Body of pancreas (tissue), 4 donors: ENCODE data around the gene LIPC. TPM values are rescaled to one million over a fixed set of nuclear protein-coding genes. Genes with fewer than 3 reads are reported as not detected.

Experiments
- ATAC-seq: fragments of 150-250 bp; one replicate; pipeline ENCODE4 v1.9.1; 2016
- DNase-seq, 4 donors: peaks; one replicate each; pipeline ENCODE4 v3.0.0-alpha.2; 2019
- H3K27ac ChIP-seq, 4 donors: fragments of 200-600 bp; sonication (generic); 1 replicate in 3 of 4; 2 replicates in 1 of 4; pipeline versions ENCODE4 v1.5.1 to v1.6.1; 2016 to 2019; ENCODE audit warnings: mild to moderate bottlenecking in 1 of 4, mixed read lengths in 1 of 4, moderate library complexity in 1 of 4
- H3K27me3 ChIP-seq, 2 donors: fragments of 200-600 bp; sonication (generic); one replicate each; pipeline ENCODE4 v1.6.0; 2016; ENCODE audit warnings: mild to moderate bottlenecking in 1 of 2
- H3K36me3 ChIP-seq, 2 donors: fragments of 200-600 bp; sonication (generic); replicated peaks in 1 of 2; 2 replicates each; pipeline ENCODE4 v1.5.1; 2016; ENCODE audit warnings: low read depth in 2 of 2; ENCODE audit not compliant: insufficient read depth in 1 of 2
- H3K4me1 ChIP-seq: fragments of 200-600 bp; sonication (generic); one replicate; pipeline ENCODE4 v1.6.0; 2016
- H3K4me3 ChIP-seq, 2 donors: fragments of 200-600 bp; sonication (generic); 1 replicate in 1 of 2; 2 replicates in 1 of 2; pipeline ENCODE4 v1.5.1; 2016 to 2019
- H3K9me3 ChIP-seq, 3 donors: fragments of 200-600 bp; sonication (generic); 1 replicate in 2 of 3; 2 replicates in 1 of 3; pipeline ENCODE4 v1.5.1; 2016
- POLR2A ChIP-seq, 3 donors: fragments of 450-650 bp; IDR thresholded peaks; one replicate each; pipeline ENCODE4 v1.6.1; 2016; ENCODE audit warnings: antibody characterized with exemption in 3 of 3, mild to moderate bottlenecking in 2 of 3
- WGBS, 2 donors: methylation state at CpG; one replicate each; pipeline ENCODE4 v1.1.5; 2017; 5-methylcytosine and 5-hydroxymethylcytosine counted together
- intact Hi-C: fragments of 100-400 bp; cut with DNase I; formaldehyde crosslinking; loops from one replicate; pipeline ENCODE4 v1.15.1; 2023
- total RNA-seq, 2 donors: library from RNA; depleted of rRNA; stranded (reverse); fragments of >200 nt; gene quantifications; one replicate each; pipeline ENCODE4 v1.1.0, GENCODE V29; 2016
- TF ChIP-seq, protein P1 (sequence below), 7 experiments: fragments of 450-650 bp in 4 of 7; fragments of 200-600 bp in 3 of 7; sonication (generic) in 3 of 7; IDR thresholded peaks; one replicate each; pipeline ENCODE4 v1.5.1; 2016 to 2019; ENCODE audit warnings: antibody characterized with exemption in 7 of 7

LIPC gene
- total RNA-seq, 2 donors from 2014 or later: 1.6 to 2.3 TPM

DNA sequence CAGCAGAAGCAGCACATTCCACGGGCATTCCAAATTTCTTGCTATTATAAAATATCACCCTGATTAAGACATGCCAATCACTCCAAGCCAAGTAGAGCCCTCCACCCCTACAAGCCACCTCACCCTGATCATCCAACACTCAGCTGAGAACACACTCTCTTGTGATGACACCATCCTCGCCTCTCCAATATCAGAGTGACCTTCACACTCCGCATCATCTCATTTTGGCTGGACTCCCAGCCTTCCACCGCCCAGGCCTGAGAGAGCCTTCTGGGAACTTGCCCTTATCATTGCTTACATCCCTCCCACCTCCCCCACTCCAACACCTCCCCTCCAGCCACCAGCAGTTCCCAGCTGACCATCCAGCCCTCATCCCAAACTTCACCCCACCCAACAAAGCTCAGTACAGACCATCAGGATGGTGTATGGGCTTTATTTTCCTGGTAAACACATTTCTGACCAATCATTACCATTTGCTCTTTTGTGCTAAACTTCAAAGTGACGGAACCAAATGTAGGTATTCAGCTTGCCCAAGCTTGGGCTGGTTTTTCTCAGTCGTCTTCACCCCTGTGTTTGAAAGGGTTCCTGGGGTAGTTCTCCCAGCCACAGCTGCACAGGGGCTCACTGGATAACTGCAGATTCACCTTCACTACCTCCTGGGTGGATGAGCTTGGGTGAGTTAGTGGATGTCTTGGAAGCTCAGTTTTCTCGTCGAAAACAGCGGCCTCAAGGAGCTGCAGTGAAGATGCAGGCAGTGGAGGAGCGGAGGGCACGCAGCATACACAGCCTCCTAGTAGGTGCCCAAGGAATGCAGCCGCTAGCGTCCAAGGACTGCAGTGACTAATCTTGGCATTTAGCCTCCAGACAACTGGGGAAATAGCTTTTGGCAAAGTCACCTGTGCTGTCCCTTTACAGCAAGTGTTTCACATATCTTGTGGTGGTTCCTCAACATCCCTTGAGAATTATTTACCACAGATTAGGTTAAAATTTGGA lies 115.1 kb downstream of the LIPC start:
- Histone ChIP-seq H3K27me3 (no peaks in the 10 kb centered on the region), H3K4me3 (no peak overlapping the region), H3K4me1 (peaks cover 14% of the 10 kb centered on the region), H3K36me3 (no peaks in the 10 kb centered on the region), H3K27ac (peak overlapping the region in 3 of 4 donors; percentile 23 to 66 (median 65)), H3K9me3 (no peaks in the 10 kb centered on the region)
- intact Hi-C loops: no loop called here
- peak; percentile 76 for ATAC-seq
- TF ChIP-seq, protein P1, sequence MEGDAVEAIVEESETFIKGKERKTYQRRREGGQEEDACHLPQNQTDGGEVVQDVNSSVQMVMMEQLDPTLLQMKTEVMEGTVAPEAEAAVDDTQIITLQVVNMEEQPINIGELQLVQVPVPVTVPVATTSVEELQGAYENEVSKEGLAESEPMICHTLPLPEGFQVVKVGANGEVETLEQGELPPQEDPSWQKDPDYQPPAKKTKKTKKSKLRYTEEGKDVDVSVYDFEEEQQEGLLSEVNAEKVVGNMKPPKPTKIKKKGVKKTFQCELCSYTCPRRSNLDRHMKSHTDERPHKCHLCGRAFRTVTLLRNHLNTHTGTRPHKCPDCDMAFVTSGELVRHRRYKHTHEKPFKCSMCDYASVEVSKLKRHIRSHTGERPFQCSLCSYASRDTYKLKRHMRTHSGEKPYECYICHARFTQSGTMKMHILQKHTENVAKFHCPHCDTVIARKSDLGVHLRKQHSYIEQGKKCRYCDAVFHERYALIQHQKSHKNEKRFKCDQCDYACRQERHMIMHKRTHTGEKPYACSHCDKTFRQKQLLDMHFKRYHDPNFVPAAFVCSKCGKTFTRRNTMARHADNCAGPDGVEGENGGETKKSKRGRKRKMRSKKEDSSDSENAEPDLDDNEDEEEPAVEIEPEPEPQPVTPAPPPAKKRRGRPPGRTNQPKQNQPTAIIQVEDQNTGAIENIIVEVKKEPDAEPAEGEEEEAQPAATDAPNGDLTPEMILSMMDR (IDR thresholded peaks at IDR 0.05): peak in 1 of 7 experiments; percentile 5
- TF ChIP-seq POLR2A (IDR thresholded peaks at IDR 0.05): no peak
- WGBS, 2 donors: 56 to 60% methylated on average over 13 of the region's 13 CpGs
- DNase-seq: peak; percentile 50 to 76 (median 62)

DNA sequence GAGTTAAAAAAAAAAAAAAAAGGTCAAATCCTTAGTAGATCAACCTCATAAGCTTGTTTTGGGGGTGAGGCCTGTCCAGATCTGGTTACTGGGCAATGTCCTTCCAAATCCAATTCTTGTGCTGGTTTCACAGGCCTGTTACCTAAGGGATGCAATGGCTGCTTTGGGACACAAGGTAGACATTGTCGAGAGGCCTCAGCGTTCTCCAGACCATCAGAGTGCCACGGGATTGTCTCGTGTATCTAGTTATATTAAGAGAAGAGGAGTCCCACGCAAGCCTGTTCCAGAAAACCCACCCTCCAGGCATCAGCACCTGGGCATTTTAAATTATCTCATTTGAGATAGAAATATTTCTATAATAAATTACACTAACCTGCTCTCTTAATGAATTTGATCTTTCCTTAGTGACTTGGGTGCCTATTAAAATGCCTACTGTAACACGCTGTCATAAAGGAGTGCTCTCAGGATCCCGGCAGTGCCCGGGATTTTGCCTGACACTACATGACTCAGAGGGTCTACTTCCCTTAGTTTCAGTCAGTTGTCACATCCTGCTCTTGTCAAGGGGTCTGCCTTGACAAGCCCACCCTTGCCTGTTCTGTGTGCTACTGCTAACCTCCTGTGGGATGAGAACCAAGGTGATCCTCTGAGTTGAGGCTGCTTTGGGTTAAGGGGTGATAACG lies 116.0 kb downstream of the LIPC start:
- DNase-seq (no peak), ATAC-seq (no peak)
- H3K27ac ChIP-seq: peak overlapping the region in 3 of 4 donors; percentile 23 to 66 (median 65)
- WGBS, 2 donors: 92 to 93% methylated on average over 9 of the region's 9 CpGs
- H3K4me3 ChIP-seq: no peak overlapping the region
- peaks cover 14% of the 10 kb centered on the region for H3K4me1 ChIP-seq
- no peaks in the 10 kb centered on the region for H3K27me3 ChIP-seq
- intact Hi-C loops: no loop called here
- H3K9me3 ChIP-seq: no peaks in the 10 kb centered on the region
- TF ChIP-seq, protein P1 (IDR thresholded peaks at IDR 0.05): no peak
- TF ChIP-seq POLR2A (IDR thresholded peaks at IDR 0.05): no peak
- no peaks in the 10 kb centered on the region for H3K36me3 ChIP-seq

DNA sequence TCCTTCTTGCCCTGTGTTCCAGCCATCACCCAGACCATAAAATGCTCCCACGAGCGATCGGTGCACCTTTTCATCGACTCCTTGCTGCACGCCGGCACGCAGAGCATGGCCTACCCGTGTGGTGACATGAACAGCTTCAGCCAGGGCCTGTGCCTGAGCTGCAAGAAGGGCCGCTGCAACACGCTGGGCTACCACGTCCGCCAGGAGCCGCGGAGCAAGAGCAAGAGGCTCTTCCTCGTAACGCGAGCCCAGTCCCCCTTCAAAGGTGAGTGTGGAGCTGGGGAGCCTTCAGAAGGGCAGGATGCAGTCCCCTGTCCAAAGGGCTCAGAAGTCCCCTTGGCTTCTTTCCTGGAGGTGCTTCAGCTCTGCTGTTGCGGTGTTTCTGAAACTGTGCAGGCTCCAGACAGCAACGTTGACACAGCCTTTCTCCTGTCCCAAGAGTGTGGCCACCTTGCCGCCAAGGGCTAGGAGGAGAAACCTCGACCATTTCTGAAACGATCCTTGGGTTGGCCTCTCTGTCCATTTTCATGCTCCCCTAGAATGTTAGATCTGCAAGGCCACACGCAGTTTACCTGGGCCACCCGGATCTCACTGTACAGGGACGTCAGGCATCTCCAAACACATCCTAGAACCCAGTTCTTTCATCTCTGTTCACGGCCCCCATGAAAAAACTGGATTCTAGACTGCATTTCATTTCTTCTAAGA lies 116.7 kb downstream of the LIPC start:
- intact Hi-C loops: no loop called here
- no peak for ATAC-seq
- H3K4me1 ChIP-seq: peaks cover 14% of the 10 kb centered on the region
- TF ChIP-seq, protein P1 (IDR thresholded peaks at IDR 0.05): no peak
- no peak for TF ChIP-seq POLR2A (IDR thresholded peaks at IDR 0.05)
- DNase-seq: no peak
- no peaks in the 10 kb centered on the region for H3K36me3 ChIP-seq
- no peaks in the 10 kb centered on the region for H3K27me3 ChIP-seq
- WGBS, 2 donors: 90 to 92% methylated on average over 9 to 25 of the region's 26 CpGs
- H3K9me3 ChIP-seq: no peaks in the 10 kb centered on the region
- H3K27ac ChIP-seq: no peak overlapping the region
- no peak overlapping the region for H3K4me3 ChIP-seq

DNA sequence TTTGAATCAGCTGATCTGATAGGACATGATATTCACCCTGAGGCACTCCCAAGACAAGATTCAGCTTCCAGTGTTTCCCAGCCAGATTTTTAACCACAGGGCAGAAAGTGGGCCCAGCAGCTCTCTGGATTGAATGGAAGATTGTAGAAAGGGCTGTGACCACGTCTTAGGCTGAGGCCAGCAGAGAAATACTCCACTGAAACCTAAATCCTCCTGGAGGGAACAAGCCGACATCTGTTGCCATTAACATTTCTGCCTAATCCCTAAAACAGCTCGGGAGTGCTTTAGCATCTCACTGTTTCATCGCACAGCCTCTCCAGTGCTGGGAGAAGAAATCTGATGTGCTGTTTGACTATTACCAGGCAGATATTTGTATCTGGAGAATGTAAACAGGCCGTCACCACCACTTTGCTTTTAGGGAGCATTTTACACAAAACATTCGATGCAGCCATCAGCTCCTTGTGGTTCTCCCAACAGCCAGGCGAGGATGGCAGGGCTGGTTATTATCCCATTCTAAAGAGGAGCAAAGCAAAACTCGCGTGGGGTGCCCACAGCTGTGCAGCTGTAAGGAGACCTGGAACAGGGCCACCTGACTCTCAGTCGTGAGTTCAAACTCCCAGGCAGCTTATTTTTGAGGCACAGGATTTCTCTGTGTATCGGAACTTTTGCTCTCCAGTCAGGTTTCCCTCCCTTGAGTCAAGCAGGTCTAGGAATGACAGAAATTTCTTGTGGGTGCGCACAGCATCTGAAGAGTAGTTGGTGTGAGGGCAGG lies 117.4 kb downstream of the LIPC start:
- H3K4me3 ChIP-seq: no peak overlapping the region
- peaks cover 14% of the 10 kb centered on the region for H3K4me1 ChIP-seq
- no peaks in the 10 kb centered on the region for H3K9me3 ChIP-seq
- WGBS, 2 donors: 79 to 83% methylated on average over 12 of the region's 12 CpGs
- TF ChIP-seq POLR2A (IDR thresholded peaks at IDR 0.05): no peak
- TF ChIP-seq, protein P1 (IDR thresholded peaks at IDR 0.05): no peak
- H3K36me3 ChIP-seq: no peaks in the 10 kb centered on the region
- H3K27ac ChIP-seq: no peak overlapping the region
- ATAC-seq: no peak
- no peaks in the 10 kb centered on the region for H3K27me3 ChIP-seq
- DNase-seq: no peak
- intact Hi-C loops: no loop called here
